Aorta (tissue), 5 donors: ENCODE data around the gene CWC22. TPM values are rescaled to one million over a fixed set of nuclear protein-coding genes. Genes with fewer than 3 reads are reported as not detected.

ENCODE experiments used
- ATAC-seq: fragments of 200-7000 bp; cut with Tn5 transposase; one replicate; pipeline ENCODE4 v1.9.1; 2022; ENCODE audit warnings: moderate library complexity; ENCODE audit not compliant: low FRiP score
- DNase-seq, 2 donors: peaks; one replicate each; pipeline ENCODE4 v3.0.0-alpha.2; 2020
- H3K27ac ChIP-seq, 2 donors: one replicate each; pipeline ENCODE4 v1.5.1; 2013; ENCODE audit warnings: low read length in 2 of 2, mild to moderate bottlenecking in 2 of 2, moderate library complexity in 2 of 2, control low read depth in 1 of 2, inconsistent platforms in 1 of 2, low read depth in 1 of 2
- H3K27me3 ChIP-seq, 2 donors: one replicate each; pipeline ENCODE4 v1.6.1; 2013; ENCODE audit warnings: control low read depth in 1 of 2, low read length in 1 of 2, mild to moderate bottlenecking in 1 of 2, moderate library complexity in 1 of 2; ENCODE audit not compliant: insufficient read depth in 2 of 2, control insufficient read depth in 1 of 2
- H3K36me3 ChIP-seq, 2 donors: one replicate each; pipeline ENCODE4 v1.6.1; 2013; ENCODE audit warnings: control low read depth in 1 of 2, low read length in 1 of 2, mild to moderate bottlenecking in 1 of 2; ENCODE audit not compliant: insufficient read depth in 2 of 2, control insufficient read depth in 1 of 2
- H3K4me1 ChIP-seq, 2 donors: one replicate each; pipeline ENCODE4 v1.6.1; 2013; ENCODE audit warnings: low read length in 2 of 2, control low read depth in 1 of 2, mild to moderate bottlenecking in 1 of 2, moderate library complexity in 1 of 2; ENCODE audit not compliant: insufficient read depth in 2 of 2, control insufficient read depth in 1 of 2
- H3K4me3 ChIP-seq, 2 donors: one replicate each; pipeline ENCODE4 v1.5.1; 2013; ENCODE audit warnings: low read length in 2 of 2, control low read depth in 1 of 2, mild to moderate bottlenecking in 1 of 2
- H3K9me3 ChIP-seq: one replicate; pipeline ENCODE4 v1.6.1; 2013; ENCODE audit warnings: mild to moderate bottlenecking, low read length; ENCODE audit not compliant: control insufficient read depth
- WGBS, 2 donors: extraction: QIAGEN DNeasy Blood & Tissue Kit; methylation state at CpG; one replicate each; pipeline ENCODE4 v1.1.7; 2013; 5-methylcytosine and 5-hydroxymethylcytosine counted together
- intact Hi-C, 2 donors: fragments of 100-400 bp; cut with DNase I; formaldehyde crosslinking; loops; one replicate each; pipeline versions ENCODE4 v1.14.2 to v1.15.0; 2022
- polyA plus RNA-seq, 2 donors: library from polyadenylated mRNA; stranded (reverse); fragments of 200-250 nt; gene quantifications; one replicate each; pipeline ENCODE4 v1.2.3, GENCODE V29; 2013
- total RNA-seq, 2 donors: library from RNA; stranded (reverse); fragmentation: NEBNext Ultra II Directional; extraction: Animal tissue kit (Norgen Biotek cat#: 25700); gene quantifications; one replicate each; pipeline ENCODE4 v1.2.1, GENCODE V29; 2021
- donor health status: healthy with polysubstance abuse.
- donor health status: Bipolar disorder and iron deficiency.
- donor health status: DM: no; HTN: no; CAD: no.
- donor health status: DM: no; HTN: no; CAD: no.
- donor health status: DM: yes; HTN: yes; CAD: no.

Gene CWC22
- total and polyA plus RNA-seq, 4 donors = 12.8 to 22.0 (median 16.8) TPM

GRCh38 chr2:179909845-179910734 is 97.0 kb downstream of the CWC22 start:
- Histone ChIP-seq H3K4me3 (no peak overlapping the region), H3K4me1 (no peaks in the 10 kb centered on the region), H3K27ac (no peak overlapping the region), H3K9me3 (no peaks in the 10 kb centered on the region), H3K36me3 (no peaks in the 10 kb centered on the region), H3K27me3 (no peaks in the 10 kb centered on the region)
- no peak for DNase-seq
- no peak for ATAC-seq
- 52 to 62% methylated on average over 6 of the region's 6 CpGs for WGBS, 2 donors
- intact Hi-C loops = no loop called here

DNA sequence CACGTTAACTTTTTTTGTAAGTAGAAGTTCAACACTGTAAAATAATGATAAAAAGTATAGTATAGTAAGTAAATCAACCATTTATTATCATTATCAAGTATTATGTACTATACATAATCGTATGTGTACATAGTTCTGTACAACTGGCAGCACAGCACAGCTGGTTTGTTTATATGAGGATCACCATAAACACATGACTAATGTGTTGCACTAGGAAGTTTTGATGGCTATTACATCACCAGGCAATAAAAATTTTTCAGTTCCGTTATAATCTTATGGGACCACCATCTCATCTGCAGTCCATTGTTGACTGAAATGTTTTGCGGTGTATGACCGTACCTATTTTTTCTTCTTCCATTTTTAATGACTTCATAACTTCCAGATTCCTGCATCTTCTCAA is 106.4 kb downstream of the CWC22 start:
- no peak for ATAC-seq
- intact Hi-C loops = no loop called here
- Histone ChIP-seq H3K27me3 (no peaks in the 10 kb centered on the region), H3K4me3 (no peak overlapping the region), H3K27ac (no peak overlapping the region), H3K9me3 (peaks cover 2% of the 10 kb centered on the region), H3K4me1 (no peaks in the 10 kb centered on the region), H3K36me3 (no peaks in the 10 kb centered on the region)
- WGBS, 2 donors = 75 to 84% methylated on average over 5 of the region's 5 CpGs
- DNase-seq = no peak

DNA sequence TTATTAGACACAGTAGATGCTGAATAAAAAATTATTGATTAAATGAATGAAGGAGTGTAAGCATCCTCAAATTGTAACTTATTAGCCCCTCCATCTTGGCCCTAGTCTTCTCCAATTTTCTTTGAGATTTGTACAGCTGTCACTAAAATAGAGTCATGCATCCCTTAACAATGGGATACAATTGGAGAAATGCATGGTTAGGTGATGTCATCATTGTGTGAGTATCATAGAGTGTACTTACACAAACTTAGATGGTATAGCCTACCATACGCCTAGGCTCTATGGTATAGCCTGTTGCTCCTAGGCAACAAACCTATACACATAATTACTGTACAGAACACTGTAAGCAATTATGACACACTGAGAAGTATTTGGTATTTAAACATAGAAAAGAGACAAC is 107.4 kb downstream of the CWC22 start:
- H3K4me1 ChIP-seq = no peaks in the 10 kb centered on the region
- H3K4me3 ChIP-seq = no peak overlapping the region
- H3K9me3 ChIP-seq = peaks cover 2% of the 10 kb centered on the region
- ATAC-seq = no peak
- no peaks in the 10 kb centered on the region for H3K36me3 ChIP-seq
- 89 to 96% methylated on average over 1 of the region's 1 CpG for WGBS, 2 donors
- intact Hi-C loops = no loop called here
- no peak overlapping the region for H3K27ac ChIP-seq
- no peaks in the 10 kb centered on the region for H3K27me3 ChIP-seq
- no peak for DNase-seq

DNA sequence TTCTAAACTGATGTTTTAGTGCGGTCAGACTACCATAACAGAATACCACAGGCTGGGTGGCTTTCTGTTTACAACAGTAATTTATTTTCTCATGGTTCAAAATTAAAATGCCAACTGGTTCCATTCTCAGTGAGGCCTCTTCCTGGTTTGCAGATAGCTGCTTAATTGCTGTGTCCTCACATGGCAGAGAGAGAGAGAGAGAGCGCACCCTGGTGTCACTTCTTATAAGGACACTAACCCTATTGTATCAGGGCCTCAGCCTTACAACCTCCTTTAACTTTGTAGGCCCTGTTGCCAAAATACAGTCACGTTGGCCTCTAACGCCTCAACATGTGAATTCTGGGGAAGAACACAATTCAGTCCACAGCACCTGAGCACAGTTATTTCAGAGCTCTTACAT is 108.2 kb downstream of the CWC22 start:
- DNase-seq (no peak), ATAC-seq (no peak)
- intact Hi-C loops = no loop called here

More for the DNA sequence above, 108.2 kb downstream of the CWC22 start:
- 56 to 73% methylated on average over 4 of the region's 4 CpGs for WGBS, 2 donors
- Histone ChIP-seq H3K4me3 (no peak overlapping the region), H3K9me3 (peaks cover 2% of the 10 kb centered on the region), H3K27me3 (no peaks in the 10 kb centered on the region), H3K36me3 (no peaks in the 10 kb centered on the region), H3K27ac (no peak overlapping the region), H3K4me1 (no peaks in the 10 kb centered on the region)

Other genes with a start within 250 kb of the CWC22 start
- 1 to 10 TPM; 3.3 to 4.6 TPM for gene ZNF385B, start 145.7 kb downstream of the CWC22 start, total RNA-seq
- gene ZNF385B, start 145.7 kb downstream of the CWC22 start, polyA plus RNA-seq = 1 to 10 TPM in 1 of 2 donors, not detected in 1; 4.0 TPM